ENCODE data around the gene CAD. TPM values are rescaled to one million over a fixed set of nuclear protein-coding genes. Genes with fewer than 3 reads are reported as not detected.
"Not testable (repeated sequence)": the region's sequence is repeated elsewhere in the genome, so short reads cannot be mapped to it uniquely, and the experiment has no call there.

The CAD gene
- total RNA-seq, 2 experiments from 2014 or later, result 156 to 158 TPM

GRCh38 chr2:27194538-27195354 is 22.4 kb upstream of the CAD start:
- CTCF ChIA-PET, result no interaction called here
- POLR2A ChIA-PET, result no interaction called here

GRCh38 chr2:27195799-27196198 is 21.4 kb upstream of the CAD start:
- CTCF ChIA-PET, POLR2A ChIA-PET: not testable (repeated sequence)

- POLR2A ChIA-PET, CTCF ChIA-PET: not testable (repeated sequence)
Observed at GRCh38 chr2:27198068-27198467, 19.1 kb upstream of the CAD start.

DNA sequence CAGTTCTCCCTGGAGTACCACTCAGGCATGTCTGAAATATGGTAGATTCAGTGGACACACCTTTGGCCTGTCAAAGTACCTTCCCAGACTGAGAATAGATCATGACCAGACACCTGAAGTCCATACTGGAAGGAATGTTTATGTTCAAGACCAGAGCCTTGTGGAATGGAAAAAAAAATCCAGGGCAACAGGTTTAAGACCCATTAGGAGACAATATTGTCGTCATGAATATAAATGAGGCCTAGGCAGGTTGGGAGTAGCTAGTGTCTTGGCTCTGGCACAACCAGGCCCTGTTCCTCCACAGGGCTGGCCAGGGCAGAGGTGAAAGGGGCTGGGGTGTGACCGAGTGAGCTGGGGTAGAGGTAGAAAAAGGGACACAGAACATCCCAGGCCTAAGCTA is 18.5 kb upstream of the CAD start:
- ChIA-PET CTCF (no interaction called here), POLR2A (interaction anchor here (0.7 kb wide), 1 partner anchor 19 kb away, joined by 3 read pairs; no protein-coding TSS in a partner anchor)

- ChIA-PET POLR2A (interaction anchor here (0.7 kb wide), 1 partner anchor 18 kb away, joined by 3 read pairs; no protein-coding TSS in a partner anchor), CTCF (no interaction called here)
Observed at GRCh38 chr2:27199241-27199640, 17.9 kb upstream of the CAD start.

DNA sequence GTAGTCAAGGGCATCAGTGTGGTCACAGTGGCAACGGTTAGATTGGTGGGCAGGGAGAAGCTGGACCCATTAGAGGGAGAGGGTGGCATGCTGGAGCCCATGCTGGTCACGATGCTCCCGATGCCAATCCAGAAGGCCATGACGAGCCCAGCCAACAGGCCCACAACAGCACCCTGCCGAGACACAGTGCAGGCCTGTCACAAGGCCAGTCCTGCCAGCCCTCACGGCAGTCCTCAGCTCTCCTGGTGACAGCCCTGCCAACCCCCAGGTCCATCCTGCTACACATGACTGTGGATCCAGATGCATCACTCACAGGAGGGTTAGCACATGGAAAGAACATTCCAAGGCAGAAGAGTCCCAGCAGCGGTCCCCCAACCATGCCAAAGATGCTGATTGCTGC is 15.5 kb upstream of the CAD start:
- ChIA-PET POLR2A (interaction anchor here (0.6 kb wide), 1 partner anchor 916 kb away, joined by 5 read pairs; no protein-coding TSS in a partner anchor), CTCF (interaction anchor here (0.6 kb wide), 1 partner anchor 23 kb away, joined by 3 read pairs; no protein-coding TSS in a partner anchor)

DNA sequence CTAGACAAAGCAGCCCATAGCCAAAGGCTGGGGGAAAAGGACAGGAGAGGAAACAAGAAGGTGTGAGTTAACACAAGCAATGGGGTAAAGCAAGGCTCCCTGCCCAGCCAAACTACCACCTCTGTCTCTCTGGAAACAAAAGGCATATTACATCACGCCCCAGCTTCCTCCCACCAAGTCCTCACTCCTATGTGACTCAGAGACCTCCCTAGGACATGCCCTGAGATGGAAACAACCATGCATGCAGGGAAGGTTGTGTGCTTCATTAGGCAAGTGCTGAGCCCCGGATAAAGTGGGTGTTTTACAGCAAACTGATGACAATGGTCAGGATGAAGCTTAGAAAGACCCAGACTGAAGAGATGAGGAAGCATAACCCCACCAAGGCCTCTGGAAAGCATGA is 14.3 kb upstream of the CAD start:
- ChIA-PET CTCF (no interaction called here), POLR2A (no interaction called here)

- ChIA-PET POLR2A (no interaction called here), CTCF (no interaction called here)
Observed at GRCh38 chr2:27203741-27204140, 13.4 kb upstream of the CAD start.

GRCh38 chr2:27204566-27204965 is 12.6 kb upstream of the CAD start:
- ChIA-PET CTCF (no interaction called here), POLR2A (no interaction called here)

- ChIA-PET POLR2A (no interaction called here), CTCF (no interaction called here)
Observed at GRCh38 chr2:27205206-27205605, 12.0 kb upstream of the CAD start.

- ChIA-PET CTCF (no interaction called here), POLR2A (no interaction called here)
Observed at GRCh38 chr2:27206346-27206745, 10.8 kb upstream of the CAD start.

GRCh38 chr2:27208486-27209050 is 8.6 kb upstream of the CAD start:
- POLR2A ChIA-PET, result no interaction called here
- CTCF ChIA-PET, result interaction anchor here (1.4 kb wide), 1 partner anchor 112 kb away, joined by 3 read pairs; no protein-coding TSS in a partner anchor

- CTCF ChIA-PET, result no interaction called here
- POLR2A ChIA-PET, result interaction anchor here (0.6 kb wide), 1 partner anchor 12 kb away, joined by 5 read pairs; no protein-coding TSS in a partner anchor
Observed at GRCh38 chr2:27209621-27210401, 7.4 kb upstream of the CAD start.

DNA sequence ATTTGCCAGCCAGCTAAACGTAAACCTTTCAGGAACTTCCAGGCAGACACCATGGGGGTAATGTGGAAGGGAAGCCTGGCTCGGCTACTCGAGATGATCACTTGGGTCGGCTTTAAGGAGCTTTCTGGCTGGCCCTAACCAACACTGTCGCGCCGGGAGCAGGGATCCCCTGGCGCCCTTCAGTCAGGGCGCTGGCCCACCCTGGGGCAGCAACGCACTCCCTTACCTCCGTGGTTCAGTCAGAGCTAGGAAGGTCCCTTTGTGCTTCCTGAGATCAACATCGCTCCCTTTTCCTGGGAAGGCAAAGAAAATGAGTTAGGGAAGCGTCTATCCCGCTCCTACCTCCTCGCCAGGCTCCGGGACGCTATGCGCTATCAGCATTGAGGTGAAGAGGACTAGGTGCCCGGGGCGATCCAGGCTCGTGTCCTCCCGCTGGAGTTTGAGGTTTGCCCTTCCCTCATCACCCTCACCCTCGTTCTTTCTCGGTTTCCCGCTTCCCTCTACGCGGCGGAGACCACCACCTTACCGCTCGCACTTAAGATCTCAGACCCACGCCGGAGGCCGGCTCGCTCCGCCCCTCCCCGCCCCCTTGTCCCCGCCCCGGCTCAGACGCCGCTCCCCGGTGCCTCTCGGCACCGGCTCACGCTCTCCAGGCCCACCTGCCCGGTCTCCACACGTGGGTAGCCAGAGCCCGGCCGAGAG is 5.8 kb upstream of the CAD start:
- CTCF ChIA-PET, result interaction anchor here (0.5 kb wide), 1 partner anchor 22 kb away, joined by 3 read pairs; no protein-coding TSS in a partner anchor

DNA sequence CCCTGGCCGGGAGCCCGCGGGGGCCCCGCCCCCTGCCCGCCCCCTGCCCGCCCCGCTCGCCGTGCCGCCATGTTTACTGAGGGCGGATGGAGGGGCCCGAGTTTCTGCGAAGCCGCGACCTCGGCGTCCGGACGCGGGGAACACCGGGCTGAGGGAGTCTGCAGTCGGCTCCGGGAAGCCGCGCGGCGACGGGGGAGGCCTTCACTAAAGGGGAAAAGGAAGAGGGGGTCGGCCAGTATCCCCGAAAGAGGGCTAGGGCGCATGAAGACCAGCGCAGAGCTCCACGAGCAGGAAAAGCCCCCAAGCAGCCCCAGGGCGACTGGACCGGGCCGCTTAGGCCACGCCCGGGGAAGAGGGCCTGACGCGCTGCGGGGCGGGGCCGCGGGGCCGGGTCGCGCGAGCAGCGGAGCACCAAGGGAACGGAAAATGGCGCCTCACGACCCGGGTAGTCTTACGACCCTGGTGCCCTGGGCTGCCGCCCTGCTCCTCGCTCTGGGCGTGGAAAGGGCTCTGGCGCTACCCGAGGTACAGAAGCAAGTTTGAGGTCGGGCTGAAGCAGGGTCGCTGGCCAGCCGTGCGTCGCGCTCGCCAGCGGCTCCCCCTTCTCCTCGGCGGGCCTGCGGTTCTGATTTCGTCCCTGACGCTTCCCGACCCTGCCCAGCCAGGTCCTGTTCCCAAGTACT is 5.1 kb upstream of the CAD start, which contains the start of the genes ATRAID and SLC5A6:
Gene ATRAID, plus strand, starts transcription at position 99 of the 683 bp plus-strand sequence. Its CDS starts 328 bp downstream, at position 427.
Gene SLC5A6, minus strand, starts transcription at position 326 of the 683 bp plus-strand sequence. CDS start 4,618 bp downstream, outside the sequence.
- CTCF ChIA-PET, result interaction anchor here (0.5 kb wide), 2 partner anchors 23 to 130 kb away, joined by 3 read pairs; no protein-coding TSS in a partner anchor
- POLR2A ChIA-PET, result interaction anchor here (0.5 to 1.5 kb wide), 5 partner anchors 52 to 1039 kb away, joined by 3 to 6 read pairs (median 4); partner anchors contain the start of genes EIF2B4, GAREM2, OST4 and PREB

More for the DNA sequence above, 5.8 kb upstream of the CAD start:
- POLR2A ChIA-PET, result interaction anchor here (0.5 to 1.5 kb wide), 8 partner anchors 9 to 1039 kb away, joined by 3 to 15 read pairs (median 4); partner anchors contain the start of genes EIF2B4, GAREM2, OST4 and SNX17

DNA sequence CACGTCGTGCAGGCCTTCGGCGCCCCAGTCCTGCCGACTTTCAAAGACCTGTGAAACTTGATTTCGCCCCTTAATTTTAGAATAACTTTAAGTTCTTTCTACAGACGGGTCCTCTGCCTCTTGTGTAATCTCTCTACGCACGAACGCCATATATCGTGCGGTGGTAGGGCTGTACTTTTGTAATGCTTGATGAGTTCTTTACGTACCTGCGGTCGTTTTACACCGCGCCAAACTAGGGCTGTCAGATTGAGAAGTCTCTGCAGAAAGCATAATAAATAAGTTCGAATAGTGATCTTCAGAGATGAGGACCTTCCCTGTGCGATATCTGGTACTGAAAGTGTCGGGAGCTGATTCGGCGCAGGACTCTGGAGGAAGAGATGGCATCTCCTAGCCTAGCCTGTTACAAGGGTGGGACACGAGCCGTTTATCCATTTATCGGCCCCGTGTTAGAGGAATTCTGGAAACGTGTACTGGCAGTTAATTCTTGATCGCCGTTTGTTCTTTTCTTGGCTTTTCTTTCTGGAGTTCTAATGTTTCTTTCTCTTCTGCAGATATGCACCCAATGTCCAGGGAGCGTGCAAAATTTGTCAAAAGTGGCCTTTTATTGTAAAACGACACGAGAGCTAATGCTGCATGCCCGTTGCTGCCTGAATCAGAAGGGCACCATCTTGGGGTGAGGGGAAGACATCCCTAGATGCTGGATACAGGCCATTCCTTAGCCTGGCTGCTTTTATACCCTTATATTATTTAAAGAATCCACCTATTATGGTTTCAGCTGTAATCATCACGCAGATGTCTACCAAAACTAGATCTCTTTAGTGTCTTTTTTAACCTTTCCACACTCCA is 4.3 kb upstream of the CAD start:
- ChIA-PET CTCF (interaction anchor here (0.5 to 1.1 kb wide), 3 partner anchors 67 to 500 kb away, joined by 3 read pairs; no protein-coding TSS in a partner anchor), POLR2A (interaction anchor here (0.5 to 1.1 kb wide), 4 partner anchors 78 to 161 kb away, joined by 3 to 4 read pairs (median 3); partner anchors contain the start of genes AGBL5, OST4 and PREB)

DNA sequence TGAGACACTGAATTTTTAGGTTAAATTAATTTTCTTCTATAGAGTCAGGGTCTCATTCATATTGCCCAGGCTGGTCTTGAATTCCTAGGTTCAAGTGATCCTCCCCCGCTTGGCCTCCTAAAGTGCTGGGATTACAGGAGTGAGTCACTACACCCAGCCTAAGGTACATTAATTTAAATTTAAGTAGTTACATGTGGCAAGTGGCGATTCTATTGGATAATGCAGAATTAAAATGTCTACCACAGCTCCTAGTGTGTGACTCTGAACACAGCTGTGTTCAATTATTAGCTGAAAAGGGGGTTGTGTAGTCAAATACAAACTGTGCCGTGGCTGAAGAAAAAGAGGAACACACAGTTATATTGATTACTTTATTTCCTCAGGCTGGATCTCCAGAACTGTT is 2.2 kb upstream of the CAD start:
- POLR2A ChIA-PET, result no interaction called here
- CTCF ChIA-PET, result no interaction called here

All from activated CD8-positive, alpha-beta memory T cell treated with anti-CD3 and anti-CD28 coated beads for 36 hours (primary cell).